GM19455 (cell line): ENCODE data around the gene ABCC9.

Experiments used
- ATAC-seq: cut with Tn5 transposase; IDR thresholded peaks from one replicate; pipeline ENCODE4 v1.9.1; 2021; ENCODE audit not compliant: unreplicated experiment

Gene ABCC9

GRCh38 chr12:21881965-21882364 is 59.3 kb downstream of the ABCC9 start:
- no peak for ATAC-seq

- no peak for ATAC-seq
These were observed 61.9 kb downstream of the ABCC9 start for GRCh38 chr12:21879312-21879711.

GRCh38 chr12:21877293-21877982 is 63.8 kb downstream of the ABCC9 start:
- ATAC-seq: no peak

- ATAC-seq: no peak
These were observed 75.4 kb downstream of the ABCC9 start for GRCh38 chr12:21865846-21866245.

GRCh38 chr12:21860534-21860933 is 80.7 kb downstream of the ABCC9 start:
- no peak for ATAC-seq

GRCh38 chr12:21860128-21860527 is 81.1 kb downstream of the ABCC9 start:
- ATAC-seq: no peak

- no peak for ATAC-seq
These were observed 89.0 kb downstream of the ABCC9 start for GRCh38 chr12:21852251-21852650.

- ATAC-seq: no peak
These were observed 90.1 kb downstream of the ABCC9 start for GRCh38 chr12:21851151-21851550.

- no peak for ATAC-seq
These were observed 90.8 kb downstream of the ABCC9 start for GRCh38 chr12:21850419-21850818.

GRCh38 chr12:21849878-21850277 is 91.3 kb downstream of the ABCC9 start:
- no peak for ATAC-seq

GRCh38 chr12:21848192-21848591 is 93.0 kb downstream of the ABCC9 start:
- ATAC-seq: no peak

GRCh38 chr12:21843795-21844194 is 97.4 kb downstream of the ABCC9 start:
- no peak for ATAC-seq

- ATAC-seq: no peak
These were observed 101.5 kb downstream of the ABCC9 start for GRCh38 chr12:21839776-21840175.

- no peak for ATAC-seq
These were observed 103.4 kb downstream of the ABCC9 start for GRCh38 chr12:21837847-21838246.

GRCh38 chr12:21831791-21832344 is 109.4 kb downstream of the ABCC9 start:
- no peak for ATAC-seq

GRCh38 chr12:21828779-21829178 is 112.4 kb downstream of the ABCC9 start:
- ATAC-seq: no peak

GRCh38 chr12:21828136-21828775 is 113.0 kb downstream of the ABCC9 start:
- ATAC-seq: no peak

GRCh38 chr12:21827083-21827482 is 114.1 kb downstream of the ABCC9 start:
- no peak for ATAC-seq

GRCh38 chr12:21826618-21826910 is 114.7 kb downstream of the ABCC9 start:
- no peak for ATAC-seq

GRCh38 chr12:21825886-21826617 is 115.2 kb downstream of the ABCC9 start:
- no peak for ATAC-seq

- no peak for ATAC-seq
These were observed 117.6 kb downstream of the ABCC9 start for GRCh38 chr12:21823581-21823980.

- ATAC-seq: no peak
These were observed 121.5 kb downstream of the ABCC9 start for GRCh38 chr12:21819678-21820077.
